Measurements from ENCODE around the gene COX20. TPM values are rescaled to one million over a fixed set of nuclear protein-coding genes. Genes with fewer than 3 reads are reported as not detected.
A peak's percentile ranks its signal among the peaks of the same experiment; 100 is the strongest.

Gene COX20
- total RNA-seq, 1 experiment from 2014 or later: 38.0 TPM

DNA sequence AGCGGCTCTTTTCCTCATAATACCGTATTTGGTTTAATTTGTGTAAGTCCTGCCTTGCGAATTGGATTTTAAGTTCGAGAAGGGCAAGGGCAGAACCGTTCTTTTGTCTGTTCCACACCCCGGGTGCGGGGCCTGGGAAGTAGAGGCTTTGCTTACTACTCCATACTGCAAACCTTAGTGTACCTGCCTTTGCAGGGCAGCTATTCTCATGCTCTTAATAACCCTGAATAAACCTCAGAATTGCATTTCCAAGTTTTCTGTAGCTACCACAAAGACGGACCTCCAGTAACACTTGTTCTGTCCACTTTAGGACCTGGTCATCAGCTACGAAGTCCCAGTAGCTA is 29.5 kb downstream of the COX20 start:
- Histone ChIP-seq H4K5ac (ENCODE audit: insufficient read length, low read depth, low read length) (no peak overlapping the region), H3K4me2 (ENCODE audit: insufficient read depth, insufficient read length, low read length) (peak overlapping the region; percentile 84), H3K79me2 (ENCODE audit: insufficient read depth, low read length) (peaks cover 33% of the 10 kb centered on the region), H2AK5ac (ENCODE audit: insufficient read length, low read length) (no peak overlapping the region), H3K4me1 (ENCODE audit: insufficient read depth, low read length) (no peaks in the 10 kb centered on the region), H3T11ph (ENCODE audit: low read length) (no peak overlapping the region), H3K4ac (ENCODE audit: low read depth, low read length) (no peak overlapping the region), H3K9ac (ENCODE audit: extremely low read depth, insufficient read length, low read length) (peak overlapping the region; percentile 95), H3K9me3 (ENCODE audit: control insufficient read depth, low read depth, low read length) (no peaks in the 10 kb centered on the region), H3K56ac (ENCODE audit: insufficient read length, low read depth, low read length) (no peak overlapping the region), H3K27me3 (ENCODE audit: insufficient read depth, low read length) (no peaks in the 10 kb centered on the region), H3K18ac (ENCODE audit: insufficient read length, low read depth, low read length) (no peak overlapping the region), H2BK5ac (ENCODE audit: insufficient read length, low read length) (no peak overlapping the region), H2AFZ (ENCODE audit: low read length) (no peak overlapping the region), H2BK15ac (ENCODE audit: low read depth, low read length) (no peak overlapping the region), H3K79me1 (ENCODE audit: insufficient read depth, low read depth, low read length, poor library complexity, severe bottlenecking) (no peaks in the 10 kb centered on the region), H3K14ac (ENCODE audit: insufficient read depth, low read length) (peak overlapping the region; percentile 74; the same call in 1 of the 2 replicates), H4K8ac (replicated peaks; ENCODE audit: insufficient read length, low read depth, low read length) (no peak overlapping the region), H2BK20ac (ENCODE audit: low read depth, low read length, poor library complexity, severe bottlenecking) (no peak overlapping the region), H3K23ac (ENCODE audit: insufficient read length, low read depth, low read length) (no peak overlapping the region), H3K23me2 (ENCODE audit: insufficient read length, low read depth, low read length, poor library complexity, severe bottlenecking) (peaks cover 14% of the 10 kb centered on the region), H2BK120ac (ENCODE audit: low read depth, low read length, poor library complexity, severe bottlenecking) (no peak overlapping the region), H4K91ac (ENCODE audit: insufficient read length, low read depth, low read length) (no peak overlapping the region), H4K20me1 (ENCODE audit: control insufficient read depth, insufficient read depth, insufficient read length) (no peaks in the 10 kb centered on the region), H3K27ac (ENCODE audit: insufficient read length, low read depth, low read length) (peak overlapping the region; percentile 94), H2BK12ac (ENCODE audit: insufficient read length, low read depth, low read length) (no peak overlapping the region)
- TF ChIP-seq, protein P1, sequence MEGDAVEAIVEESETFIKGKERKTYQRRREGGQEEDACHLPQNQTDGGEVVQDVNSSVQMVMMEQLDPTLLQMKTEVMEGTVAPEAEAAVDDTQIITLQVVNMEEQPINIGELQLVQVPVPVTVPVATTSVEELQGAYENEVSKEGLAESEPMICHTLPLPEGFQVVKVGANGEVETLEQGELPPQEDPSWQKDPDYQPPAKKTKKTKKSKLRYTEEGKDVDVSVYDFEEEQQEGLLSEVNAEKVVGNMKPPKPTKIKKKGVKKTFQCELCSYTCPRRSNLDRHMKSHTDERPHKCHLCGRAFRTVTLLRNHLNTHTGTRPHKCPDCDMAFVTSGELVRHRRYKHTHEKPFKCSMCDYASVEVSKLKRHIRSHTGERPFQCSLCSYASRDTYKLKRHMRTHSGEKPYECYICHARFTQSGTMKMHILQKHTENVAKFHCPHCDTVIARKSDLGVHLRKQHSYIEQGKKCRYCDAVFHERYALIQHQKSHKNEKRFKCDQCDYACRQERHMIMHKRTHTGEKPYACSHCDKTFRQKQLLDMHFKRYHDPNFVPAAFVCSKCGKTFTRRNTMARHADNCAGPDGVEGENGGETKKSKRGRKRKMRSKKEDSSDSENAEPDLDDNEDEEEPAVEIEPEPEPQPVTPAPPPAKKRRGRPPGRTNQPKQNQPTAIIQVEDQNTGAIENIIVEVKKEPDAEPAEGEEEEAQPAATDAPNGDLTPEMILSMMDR (conservative IDR thresholded peaks at IDR 0.05): no peak
- H3K27me3 Mint-ChIP-seq (ENCODE audit: low read depth): peaks cover 2% of the 10 kb centered on the region; the same call in 1 of the 2 replicates
- peaks cover 25 to 33% of the 10 kb centered on the region in 2 experiments for H3K4me1 Mint-ChIP-seq
- H3K4me3 Mint-ChIP-seq: peak overlapping the region; percentile 96 to 98
- peaks cover 31 to 34% (median 34%) of the 10 kb centered on the region in 3 experiments for H3K36me3 Mint-ChIP-seq (ENCODE audit: insufficient read depth in 1 of 3, low read depth in 3 of 3)
- peaks cover 0 to 4% of the 10 kb centered on the region in 2 experiments; a peak in 2 of 5 replicates for H3K9me3 Mint-ChIP-seq
- peak; percentile 43 for DNase-seq
- H3K27ac Mint-ChIP-seq: peak overlapping the region; percentile 98 to 99 (median 99)
- no CpG with 5 or more reads among the region's 9 CpGs for WGBS (ENCODE audit: extremely low coverage, insufficient read length, low lambda C conversion rate)

All from H9 (cell line).